KG1 (cell line): ENCODE measurements around the gene FAM20C.

Experiments used
- DNase-seq: peaks from one replicate; lab custom pipeline; 2025; lab: John Stamatoyannopoulos, UW

The FAM20C gene

GRCh38 chr7:245574-246295 lies 53.4 kb downstream of the FAM20C start:
- DNase-seq = no peak

GRCh38 chr7:246451-246850 lies 54.1 kb downstream of the FAM20C start:
- DNase-seq = no peak

GRCh38 chr7:247181-247580 lies 54.8 kb downstream of the FAM20C start:
- no peak for DNase-seq

- no peak for DNase-seq
Measured at GRCh38 chr7:247636-248035, 55.3 kb downstream of the FAM20C start.

GRCh38 chr7:248732-249435 lies 56.5 kb downstream of the FAM20C start:
- DNase-seq = no peak

- DNase-seq = no peak
Measured at GRCh38 chr7:249989-250388, 57.6 kb downstream of the FAM20C start.

- DNase-seq = no peak
Measured at GRCh38 chr7:250523-250922, 58.2 kb downstream of the FAM20C start.

GRCh38 chr7:251005-251404 lies 58.6 kb downstream of the FAM20C start:
- no peak for DNase-seq

- no peak for DNase-seq
Measured at GRCh38 chr7:251446-252175, 59.2 kb downstream of the FAM20C start.

GRCh38 chr7:252216-252965 lies 60.0 kb downstream of the FAM20C start:
- DNase-seq = no peak

- no peak for DNase-seq
Measured at GRCh38 chr7:252981-253380, 60.6 kb downstream of the FAM20C start.

GRCh38 chr7:253581-254336 lies 61.4 kb downstream of the FAM20C start:
- DNase-seq = no peak

GRCh38 chr7:254337-255037 lies 62.1 kb downstream of the FAM20C start:
- DNase-seq = no peak

- DNase-seq = no peak
Measured at GRCh38 chr7:255038-255435, 62.7 kb downstream of the FAM20C start.

GRCh38 chr7:255721-256361 lies 63.5 kb downstream of the FAM20C start:
- no peak for DNase-seq

- no peak for DNase-seq
Measured at GRCh38 chr7:256461-256940, 64.1 kb downstream of the FAM20C start.

GRCh38 chr7:256981-257646 lies 64.7 kb downstream of the FAM20C start:
- no peak for DNase-seq

- DNase-seq = no peak
Measured at GRCh38 chr7:257647-257992, 65.2 kb downstream of the FAM20C start.

GRCh38 chr7:258476-259190 lies 66.3 kb downstream of the FAM20C start:
- DNase-seq = no peak
